Femur (tissue), 1 donor: ENCODE data around the gene IFI27L1.

Source experiments
- DNase-seq: peaks from one replicate; pipeline ENCODE4 v3.0.0-alpha.2; 2017

The IFI27L1 gene

GRCh38 chr14:94138251-94138650, 57.1 kb downstream of the IFI27L1 start:
- DNase-seq = no peak

- no peak for DNase-seq
These were observed 57.9 kb downstream of the IFI27L1 start for GRCh38 chr14:94139006-94139405.

GRCh38 chr14:94139421-94139820, 58.3 kb downstream of the IFI27L1 start:
- no peak for DNase-seq

- no peak for DNase-seq
These were observed 61.1 kb downstream of the IFI27L1 start for GRCh38 chr14:94142247-94142646.

- DNase-seq = no peak
These were observed 61.7 kb downstream of the IFI27L1 start for GRCh38 chr14:94142836-94143235.

GRCh38 chr14:94143239-94143638, 62.1 kb downstream of the IFI27L1 start:
- no peak for DNase-seq

- DNase-seq = no peak
These were observed 62.6 kb downstream of the IFI27L1 start for GRCh38 chr14:94143711-94144110.

GRCh38 chr14:94144765-94145164, 63.7 kb downstream of the IFI27L1 start:
- no peak for DNase-seq

- DNase-seq = no peak
These were observed 64.9 kb downstream of the IFI27L1 start for GRCh38 chr14:94145902-94146527.
